CD4-positive, alpha-beta T cell (primary cell): ENCODE data around the gene RPS25. TPM values are rescaled to one million over a fixed set of nuclear protein-coding genes. Genes with fewer than 3 reads are reported as not detected.

Experiments
- ATAC-seq: fragments of 200-7000 bp; cut with Tn5 transposase; one replicate; pipeline ENCODE4 v1.10.0; 2022; ENCODE audit warnings: mild to moderate bottlenecking; ENCODE audit not compliant: poor library complexity
- CTCF ChIA-PET: fragments of 350-600 bp; sonication (Branson Sonifier 250); formaldehyde crosslinking; loops from one replicate; lab custom pipeline; 2021; ENCODE audit warnings: antibody characterized with exemption, inconsistent platforms; lab: Charles Lee
- POLR2A ChIA-PET: fragments of 350-600 bp; sonication (Branson Sonifier 250); formaldehyde crosslinking; loops from one replicate; lab custom pipeline; 2021; ENCODE audit warnings: antibody characterized with exemption, inconsistent platforms; lab: Charles Lee
- DNase-seq, 14 experiments: peaks; one replicate each; pipeline ENCODE4 v3.0.0-alpha.2; 2013 to 2020; ENCODE audit warnings: mixed read lengths in 2 of 14
- H3K27ac ChIP-seq, 2 donors: one replicate each; pipeline versions ENCODE4 v1.5.1 to v1.7.0; 2013; ENCODE audit warnings: low read length in 2 of 2, low read depth in 1 of 2, mild to moderate bottlenecking in 1 of 2
- H3K27me3 ChIP-seq, 2 experiments: 1 replicate in 1 of 2; 2 replicates in 1 of 2; pipeline versions ENCODE4 v1.6.1 to v1.7.0; 2013; ENCODE audit warnings: low read length in 2 of 2, control low read depth in 1 of 2, mild to moderate bottlenecking in 1 of 2, moderate library complexity in 1 of 2; ENCODE audit not compliant: insufficient read depth in 2 of 2, control insufficient read depth in 1 of 2
- H3K36me3 ChIP-seq: one replicate; pipeline ENCODE4 v1.6.1; 2013; ENCODE audit warnings: low read length, control low read depth; ENCODE audit not compliant: insufficient read depth
- H3K4me1 ChIP-seq: one replicate; pipeline ENCODE4 v1.6.1; 2013; ENCODE audit warnings: low read length, control low read depth; ENCODE audit not compliant: insufficient read depth
- H3K4me3 ChIP-seq: one replicate; pipeline ENCODE4 v1.5.1; 2013; ENCODE audit warnings: mild to moderate bottlenecking, low read length, moderate library complexity
- H3K9me3 ChIP-seq, 2 experiments: 1 replicate in 1 of 2; 2 replicates in 1 of 2; pipeline versions ENCODE4 v1.6.1 to v1.7.0; 2013; ENCODE audit warnings: low read length in 2 of 2, mild to moderate bottlenecking in 2 of 2, control low read depth in 1 of 2, moderate library complexity in 1 of 2; ENCODE audit not compliant: control insufficient read depth in 1 of 2, insufficient read depth in 1 of 2
- H3K27ac Mint-ChIP-seq: one replicate; pipeline ENCODE4 v1.8.0; 2020; ENCODE audit warnings: mixed read lengths
- H3K27me3 Mint-ChIP-seq: one replicate; pipeline ENCODE4 v1.8.0; 2021; ENCODE audit warnings: mixed read lengths
- H3K36me3 Mint-ChIP-seq: one replicate; pipeline ENCODE4 v1.8.0; 2021; ENCODE audit warnings: low read depth, mixed read lengths
- H3K4me1 Mint-ChIP-seq: one replicate; pipeline ENCODE4 v1.8.0; 2021; ENCODE audit warnings: low read depth, mixed read lengths
- H3K4me3 Mint-ChIP-seq: one replicate; pipeline ENCODE4 v1.8.0; 2020; ENCODE audit warnings: mild to moderate bottlenecking, mixed read lengths
- H3K9me3 Mint-ChIP-seq: one replicate; pipeline ENCODE4 v1.8.0; 2020; ENCODE audit warnings: mixed read lengths
- CTCF ChIP-seq: fragments of 200-600 bp; IDR thresholded peaks from one replicate; pipeline ENCODE4 v1.8.0; 2022; ENCODE audit warnings: antibody characterized with exemption, mild to moderate bottlenecking
- intact Hi-C, 2 experiments: fragments of 100-400 bp; cut with DNase I in 1 of 2; cut with micrococcal nuclease in 1 of 2; formaldehyde crosslinking; loops; one replicate each; pipeline versions ENCODE4 v1.15.1 to v1.9.0; 2023 to 2025; cut with DNase I, micrococcal nuclease
- total RNA-seq, 174 experiments: library from RNA in 2 of 174; stranded (reverse) in 2 of 174; gene quantifications; one replicate each; pipeline ENCODE4 v1.2.3 and lab custom pipeline; 2021 to 2026

The RPS25 gene
- total RNA-seq, 2 experiments from 2014 or later: 2,261 to 2,296 TPM

GRCh38 chr11:119029340-119030028 is 11.3 kb upstream of the RPS25 start:
- peaks cover 32% of the 10 kb centered on the region for H3K4me1 ChIP-seq
- no peak for TF ChIP-seq CTCF
- peak overlapping the region; percentile 45 to 74 for H3K27ac ChIP-seq
- no peaks in the 10 kb centered on the region for H3K27me3 ChIP-seq
- intact Hi-C loops: loop anchor here (1.0 to 5.0 kb wide), 5 partner anchors 11 to 65 kb away; partner anchors contain the start of genes RPS25 (in 2 of the 2), TRAPPC4 (in 2 of the 2), CENATAC (in 1 of the 2) and HYOU1 (in 1 of the 2)
- ATAC-seq (no peak), DNase-seq (peak in 2 of 14 experiments; percentile 16 to 26)
- Mint-ChIP-seq H3K9me3 (no peaks in the 10 kb centered on the region), H3K4me3 (peak overlapping the region; percentile 75), H3K27ac (peak overlapping the region; percentile 92), H3K27me3 (no peaks in the 10 kb centered on the region), H3K4me1 (peaks cover 31% of the 10 kb centered on the region), H3K36me3 (peaks cover 19% of the 10 kb centered on the region)
- peak overlapping the region; percentile 91 for H3K4me3 ChIP-seq
- H3K36me3 ChIP-seq: peaks cover 28% of the 10 kb centered on the region
- CTCF ChIA-PET: interaction anchor here (1.2 to 2.0 kb wide), 4 partner anchors 11 to 99 kb away, joined by 3 to 13 read pairs (median 6); partner anchors contain the start of genes CENATAC, HYOU1, RPS25 and TRAPPC4
- H3K9me3 ChIP-seq: no peaks in the 10 kb centered on the region
- POLR2A ChIA-PET: interaction anchor here (0.6 to 5.8 kb wide), 7 partner anchors 10 to 73 kb away, joined by 3 to 94 read pairs (median 9); partner anchors contain the start of genes CENATAC, DPAGT1, RPS25 and TRAPPC4

GRCh38 chr11:119029069-119029339 is 10.9 kb upstream of the RPS25 start:
- Mint-ChIP-seq H3K27me3 (no peaks in the 10 kb centered on the region), H3K4me3 (peak overlapping the region; percentile 75), H3K27ac (peak overlapping the region; percentile 92), H3K4me1 (peaks cover 35% of the 10 kb centered on the region), H3K9me3 (no peaks in the 10 kb centered on the region), H3K36me3 (peaks cover 24% of the 10 kb centered on the region)
- no peak for TF ChIP-seq CTCF
- POLR2A ChIA-PET: interaction anchor here (2.0 to 5.8 kb wide), 2 partner anchors 9 to 31 kb away, joined by 10 to 94 read pairs; partner anchors contain the start of genes CENATAC, RPS25 and TRAPPC4
- no peak for DNase-seq
- peak overlapping the region; percentile 27 to 45 for H3K27ac ChIP-seq
- H3K4me1 ChIP-seq: peaks cover 34% of the 10 kb centered on the region
- H3K36me3 ChIP-seq: peaks cover 33% of the 10 kb centered on the region
- CTCF ChIA-PET: interaction anchor here (1.2 kb wide), 1 partner anchor 10 kb away, joined by 3 read pairs; the partner anchor contains the start of gene TRAPPC4
- no peaks in the 10 kb centered on the region for H3K9me3 ChIP-seq
- H3K4me3 ChIP-seq: no peak overlapping the region
- intact Hi-C loops: no loop called here
- no peaks in the 10 kb centered on the region for H3K27me3 ChIP-seq
- no peak for ATAC-seq

DNA sequence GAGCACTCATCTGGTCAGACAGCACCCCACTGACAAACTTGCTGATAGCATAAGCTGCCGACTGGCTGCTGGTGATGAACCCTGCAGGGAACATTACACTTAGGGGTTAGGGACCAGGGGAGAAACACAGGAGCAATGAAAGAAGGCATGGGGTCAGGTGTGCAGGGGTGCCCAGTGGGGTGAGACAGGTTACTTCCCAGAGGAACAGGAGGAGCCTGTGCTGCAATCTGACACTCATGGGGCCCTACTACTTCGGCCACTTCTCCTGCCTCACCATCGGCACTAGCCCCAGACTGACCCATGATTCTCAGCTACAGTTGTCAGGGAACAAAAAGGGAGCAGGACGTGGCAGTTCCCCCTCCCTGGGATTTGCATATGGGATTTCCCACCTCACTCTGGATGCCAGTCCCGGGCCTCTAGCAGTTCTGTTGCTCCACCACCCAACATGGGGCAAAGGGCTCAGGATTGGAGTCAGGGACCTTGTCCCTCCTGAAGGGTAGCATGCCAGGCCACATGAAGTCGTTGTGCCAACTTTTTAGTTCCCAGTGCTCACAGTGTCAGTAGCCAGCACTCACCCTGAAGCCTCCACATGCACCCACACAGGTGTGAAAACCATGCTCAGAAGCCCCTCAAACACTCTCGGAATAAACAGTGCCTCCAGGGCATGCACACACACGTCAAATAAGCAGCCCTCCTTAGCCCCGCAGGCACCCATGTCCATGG is 10.4 kb upstream of the RPS25 start:
- peaks cover 40% of the 10 kb centered on the region for H3K4me1 Mint-ChIP-seq
- H3K36me3 Mint-ChIP-seq: peaks cover 28% of the 10 kb centered on the region
- CTCF ChIA-PET: interaction anchor here (1.2 kb wide), 1 partner anchor 10 kb away, joined by 3 read pairs; the partner anchor contains the start of gene TRAPPC4
- Histone ChIP-seq H3K27me3 (no peaks in the 10 kb centered on the region), H3K9me3 (no peaks in the 10 kb centered on the region), H3K27ac (peak overlapping the region; percentile 27 to 45), H3K4me1 (peaks cover 34% of the 10 kb centered on the region), H3K4me3 (no peak overlapping the region), H3K36me3 (peaks cover 38% of the 10 kb centered on the region)
- peak overlapping the region; percentile 75 for H3K4me3 Mint-ChIP-seq
- POLR2A ChIA-PET: interaction anchor here (5.8 kb wide), 1 partner anchor 9 kb away, joined by 94 read pairs; the partner anchor contains the start of genes RPS25 and TRAPPC4
- no peaks in the 10 kb centered on the region for H3K27me3 Mint-ChIP-seq
- H3K27ac Mint-ChIP-seq: peak overlapping the region; percentile 92
- H3K9me3 Mint-ChIP-seq: no peaks in the 10 kb centered on the region
- DNase-seq (no peak), ATAC-seq (no peak)
- TF ChIP-seq CTCF: no peak
- intact Hi-C loops: no loop called here
